GM18505 (cell line): ENCODE results near the gene SOWAHB.
A peak's percentile ranks its signal among the peaks of the same experiment; 100 is the strongest.

Experiments used
- ATAC-seq: cut with Tn5 transposase; IDR thresholded peaks from one replicate; pipeline ENCODE4 v1.9.1; 2021; ENCODE audit not compliant: unreplicated experiment
- POLR2A ChIP-seq: IDR thresholded peaks from 4 replicates; pipeline ENCODE4 v1.6.1; 2011; ENCODE audit warnings: borderline replicate concordance; ENCODE audit not compliant: insufficient read depth, insufficient read length; ENCODE audit errors: extremely low read depth

SOWAHB gene, protein sequence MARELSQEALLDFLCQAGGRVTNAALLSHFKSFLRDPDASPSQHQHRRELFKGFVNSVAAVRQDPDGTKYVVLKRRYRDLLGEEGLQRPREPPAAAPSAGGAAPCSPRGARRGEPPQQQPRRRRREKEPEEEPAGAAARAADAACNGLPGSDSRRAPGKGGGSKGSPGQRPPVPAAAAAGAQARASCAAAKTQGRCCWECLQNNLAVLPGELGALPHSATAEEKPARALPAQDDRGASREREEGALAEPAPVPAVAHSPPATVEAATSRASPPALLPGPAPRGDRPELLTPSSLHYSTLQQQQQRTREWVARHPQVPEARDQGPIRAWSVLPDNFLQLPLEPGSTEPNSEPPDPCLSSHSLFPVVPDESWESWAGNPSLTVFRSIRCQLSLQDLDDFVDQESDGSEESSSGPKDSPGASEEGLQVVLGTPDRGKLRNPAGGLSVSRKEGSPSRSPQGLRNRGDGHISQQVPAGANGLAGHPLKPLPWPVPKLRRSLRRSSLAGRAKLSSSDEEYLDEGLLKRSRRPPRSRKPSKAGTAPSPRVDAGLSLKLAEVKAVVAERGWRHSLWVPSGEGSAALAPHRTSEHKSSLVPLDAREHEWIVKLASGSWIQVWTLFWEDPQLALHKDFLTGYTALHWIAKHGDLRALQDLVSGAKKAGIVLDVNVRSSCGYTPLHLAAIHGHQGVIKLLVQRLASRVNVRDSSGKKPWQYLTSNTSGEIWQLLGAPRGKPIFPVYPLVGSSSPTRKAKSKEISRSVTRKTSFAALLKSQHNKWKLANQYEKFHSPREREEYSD

DNA sequence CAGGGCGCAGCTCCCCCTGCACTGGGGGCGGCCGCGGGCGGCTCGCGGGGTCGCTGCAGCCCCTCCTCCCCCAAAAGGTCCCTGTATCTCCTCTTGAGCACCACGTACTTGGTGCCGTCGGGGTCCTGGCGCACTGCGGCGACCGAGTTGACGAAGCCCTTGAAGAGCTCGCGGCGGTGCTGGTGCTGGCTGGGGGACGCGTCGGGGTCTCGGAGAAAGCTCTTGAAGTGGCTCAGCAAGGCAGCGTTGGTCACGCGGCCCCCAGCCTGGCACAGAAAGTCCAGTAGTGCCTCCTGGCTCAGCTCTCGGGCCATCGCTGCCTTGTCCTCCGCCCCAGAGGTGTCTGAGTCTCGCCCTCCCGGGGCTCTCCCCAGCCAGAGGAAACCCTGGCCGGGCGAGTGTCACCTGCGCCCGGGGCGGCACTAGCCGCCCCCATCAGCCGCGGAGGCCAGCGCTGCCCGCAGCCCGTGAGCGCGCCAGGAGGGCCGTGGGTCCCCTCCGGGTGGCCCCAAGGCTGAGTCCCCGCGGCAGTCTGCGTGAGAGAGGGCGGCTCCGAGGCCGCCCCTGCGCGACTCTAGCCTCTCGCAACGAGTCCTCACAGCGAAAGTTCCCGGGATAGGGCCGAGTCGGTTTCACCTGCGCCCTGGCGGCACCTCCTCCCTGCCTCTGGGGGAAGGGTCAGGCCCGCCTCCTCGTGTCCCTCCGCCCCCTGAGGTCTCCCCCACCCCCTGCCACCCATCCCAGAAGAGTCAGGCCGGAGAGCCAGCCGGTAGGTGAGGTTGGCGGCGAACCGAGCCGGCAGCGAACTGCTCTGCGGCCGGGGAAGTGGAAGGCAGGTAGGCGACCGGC lies at the start of gene SOWAHB:
Gene SOWAHB, minus strand, starts transcription at position 609 of the 849 bp plus-strand sequence. Its CDS starts 295 bp downstream, at position 314.
- no peak for TF ChIP-seq POLR2A
- ATAC-seq, result peak; percentile 41

DNA sequence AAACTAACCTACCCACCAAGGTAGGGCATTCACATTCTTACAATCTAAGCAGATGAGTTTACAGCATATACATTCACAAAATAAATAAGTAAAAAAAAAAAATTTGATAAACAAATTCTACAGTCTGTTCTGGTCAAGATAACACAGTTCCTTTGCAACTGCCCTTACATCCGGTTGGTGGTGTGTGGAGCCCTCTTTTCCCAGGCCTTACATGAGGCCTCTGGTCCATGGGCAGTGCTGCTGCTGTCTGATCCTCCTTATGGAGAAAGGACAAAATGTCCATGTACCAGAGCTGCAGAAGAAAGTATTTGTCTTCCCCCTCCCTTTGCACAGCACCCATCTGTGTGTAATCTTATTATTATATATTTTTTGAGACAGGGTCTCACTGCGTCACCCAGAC lies 49.4 kb upstream of the SOWAHB start:
- no peak for TF ChIP-seq POLR2A
- ATAC-seq, result no peak

DNA sequence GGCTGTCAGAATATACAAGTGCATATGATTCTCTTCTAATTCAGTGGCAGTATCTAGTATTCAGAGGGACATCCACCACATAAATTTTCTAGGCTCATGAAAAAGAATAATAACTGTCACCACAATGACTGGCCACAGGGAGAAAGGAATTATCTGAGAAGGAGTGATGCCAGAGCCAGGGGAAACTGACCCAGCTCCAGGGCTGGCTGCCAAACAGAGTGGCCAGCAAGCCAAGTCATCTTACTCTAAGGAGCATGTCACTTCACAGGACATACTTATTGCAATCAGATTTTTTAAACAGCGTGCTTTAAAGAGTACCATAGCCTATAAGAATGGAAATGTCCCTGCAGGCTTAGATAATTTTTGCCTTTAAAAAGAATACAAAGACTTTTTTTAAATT lies 45.8 kb upstream of the SOWAHB start:
- TF ChIP-seq POLR2A, result no peak
- ATAC-seq, result no peak

DNA sequence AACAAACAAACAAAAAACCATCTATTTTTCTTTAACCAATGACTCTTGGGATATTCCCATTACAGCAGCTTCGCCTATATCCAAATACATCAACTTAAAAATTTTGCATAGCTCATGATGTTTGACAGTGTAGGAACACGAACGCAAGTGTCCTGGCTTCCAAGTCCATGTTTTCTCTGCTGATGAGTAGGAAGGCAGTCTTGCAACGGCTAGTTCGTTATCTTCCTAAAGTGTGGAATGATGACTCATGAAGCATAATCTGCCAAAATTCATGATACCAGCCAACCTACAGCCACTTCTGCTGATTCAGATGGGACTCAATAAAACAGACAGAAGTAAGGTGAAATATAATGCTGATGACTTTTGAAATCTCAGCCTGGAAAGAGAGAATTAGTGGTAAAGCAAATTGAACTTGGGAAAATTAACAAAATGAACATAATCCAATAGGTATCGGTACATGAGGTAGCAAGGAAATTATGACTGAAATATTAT lies 45.2 kb upstream of the SOWAHB start:
- no peak for TF ChIP-seq POLR2A
- ATAC-seq, result no peak

DNA sequence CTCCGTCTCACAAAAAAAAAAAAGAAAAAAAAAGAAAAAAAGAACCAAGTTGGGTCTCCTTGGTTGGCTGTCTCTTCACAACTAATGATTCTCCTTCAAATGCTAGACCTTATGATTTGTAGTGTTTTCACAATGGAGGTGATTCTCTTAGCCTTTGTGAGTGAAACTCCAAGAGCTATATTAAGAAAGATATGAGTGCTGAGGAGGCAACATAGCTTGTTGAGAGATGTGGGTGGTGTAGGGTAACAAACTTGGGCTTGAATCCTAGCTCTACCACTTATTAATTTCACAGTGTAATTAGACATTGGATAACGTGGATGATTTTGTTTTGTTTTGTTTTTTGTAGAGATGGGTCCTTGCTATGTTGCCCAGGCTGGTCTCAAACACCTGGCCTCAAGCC lies 41.2 kb upstream of the SOWAHB start:
- ATAC-seq, result no peak
- no peak for TF ChIP-seq POLR2A

DNA sequence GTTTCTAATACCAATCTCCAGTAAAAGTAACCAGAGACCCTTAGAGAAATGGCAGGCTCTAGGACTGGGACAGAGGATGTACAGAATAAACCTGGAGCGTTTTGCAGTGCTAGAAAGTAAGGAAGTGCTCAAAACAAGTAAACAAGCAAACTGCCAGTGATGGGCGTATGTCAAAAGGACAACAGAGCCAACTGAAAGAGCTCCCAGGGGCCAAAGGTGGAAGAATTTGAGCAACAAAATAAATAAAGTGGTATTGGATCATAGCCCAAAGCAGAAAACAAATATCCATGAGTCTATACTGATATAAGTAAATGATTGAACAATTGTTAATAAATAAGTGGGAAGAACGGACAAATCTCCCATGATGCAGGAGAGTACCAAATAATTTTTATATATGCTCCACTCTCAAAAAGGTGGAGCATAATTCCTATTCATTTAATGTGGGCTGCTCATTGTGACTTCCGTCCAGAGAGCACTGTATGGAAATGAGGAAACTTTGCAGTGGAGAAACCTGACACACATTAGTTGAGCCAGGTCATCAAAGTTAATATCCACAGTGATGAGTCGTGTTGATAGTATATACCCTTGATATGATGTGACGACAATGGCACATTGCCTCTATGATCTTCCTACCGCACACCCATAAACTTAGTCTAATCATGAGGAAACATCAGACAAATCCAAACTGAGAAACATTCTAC lies 33.8 kb upstream of the SOWAHB start:
- no peak for ATAC-seq
- TF ChIP-seq POLR2A, result no peak

DNA sequence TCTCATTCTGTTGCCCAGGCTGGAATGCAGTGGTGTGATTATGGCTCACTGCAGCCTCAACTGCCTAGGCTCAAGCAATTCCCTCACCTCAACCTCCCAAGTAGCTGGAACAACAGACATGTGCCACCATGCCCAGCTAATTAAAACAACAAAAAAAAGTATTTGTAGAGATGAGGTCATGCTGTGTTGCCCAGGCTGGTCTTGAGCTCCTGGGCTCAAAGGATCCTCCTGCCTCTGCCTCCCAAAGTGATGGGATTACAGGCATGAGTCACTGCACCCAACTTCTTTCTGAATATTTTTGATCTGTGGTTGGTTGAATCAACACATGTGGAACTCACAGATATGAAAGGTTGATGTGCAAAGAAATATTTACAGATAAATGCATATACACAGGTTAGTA lies 33.1 kb upstream of the SOWAHB start:
- TF ChIP-seq POLR2A, result no peak
- no peak for ATAC-seq

DNA sequence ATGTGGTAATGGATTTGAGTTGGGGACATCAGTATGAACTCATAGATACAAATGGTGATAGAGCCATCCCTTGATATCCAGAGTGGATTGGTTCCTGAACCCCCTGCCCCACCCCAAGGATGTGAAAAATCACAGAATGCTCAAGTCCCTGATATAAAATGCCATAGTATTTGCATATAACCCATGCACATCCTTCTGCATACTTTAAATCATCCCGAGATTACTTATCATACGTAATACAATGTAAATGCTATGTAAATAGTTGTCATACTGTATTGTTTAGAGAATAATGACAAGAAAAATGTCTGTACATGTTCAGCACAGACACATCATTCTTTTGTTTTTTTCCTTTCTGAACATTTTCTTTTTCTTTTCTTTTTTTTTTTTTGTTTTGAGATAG lies 32.7 kb upstream of the SOWAHB start:
- no peak for ATAC-seq
- no peak for TF ChIP-seq POLR2A

DNA sequence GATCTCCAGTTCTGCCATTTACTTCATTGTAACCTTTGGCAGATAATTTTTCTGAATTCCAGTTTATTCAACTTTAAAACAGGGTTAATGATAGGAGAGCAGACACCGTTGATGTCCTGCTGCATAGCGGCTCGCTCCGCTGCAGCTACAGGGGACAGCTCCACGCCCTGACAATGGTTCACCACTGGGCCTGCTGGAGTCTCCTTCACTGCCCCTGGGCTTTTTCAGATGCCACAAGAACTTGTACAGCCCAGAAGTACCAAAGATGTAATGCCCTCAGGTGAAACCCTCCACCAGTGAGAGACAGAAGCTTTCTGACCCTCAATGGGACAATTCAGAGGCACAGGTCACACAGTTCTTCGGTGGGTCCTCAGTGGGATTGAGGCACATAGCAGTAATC lies 28.9 kb upstream of the SOWAHB start:
- no peak for TF ChIP-seq POLR2A
- no peak for ATAC-seq

DNA sequence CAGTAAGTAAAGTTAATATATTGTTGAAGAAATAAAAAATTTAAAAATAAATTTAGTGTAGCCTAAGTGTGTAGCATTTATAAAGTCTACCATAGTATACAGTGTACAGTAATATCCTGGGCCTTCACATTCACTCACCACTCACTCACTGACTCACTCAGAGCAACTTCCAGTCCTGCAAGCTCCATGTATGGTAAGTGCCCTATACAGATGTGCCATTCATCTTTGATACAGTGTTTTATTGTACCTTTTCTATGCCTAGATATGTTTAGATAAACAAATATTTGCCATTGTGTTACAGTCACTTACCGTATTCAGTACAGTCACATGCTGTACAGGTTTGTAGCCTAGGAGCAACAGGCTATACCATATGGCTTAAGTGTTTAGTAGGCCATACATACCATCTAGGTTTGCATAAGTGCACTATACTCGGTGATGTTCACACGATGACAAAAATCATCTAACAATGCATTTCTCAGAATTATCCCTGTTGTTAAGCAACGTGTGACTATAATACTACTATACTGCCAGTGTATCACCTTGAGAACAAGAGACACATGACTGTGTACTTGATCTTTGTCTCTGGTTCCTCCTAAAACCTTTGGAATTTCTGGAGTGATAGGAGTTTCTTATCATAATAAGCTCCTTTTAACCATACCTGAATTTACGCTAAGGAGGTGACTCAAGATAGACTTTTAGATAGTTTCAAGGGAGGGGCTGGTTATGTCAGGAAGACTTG lies 25.8 kb upstream of the SOWAHB start:
- no peak for ATAC-seq
- TF ChIP-seq POLR2A, result no peak

DNA sequence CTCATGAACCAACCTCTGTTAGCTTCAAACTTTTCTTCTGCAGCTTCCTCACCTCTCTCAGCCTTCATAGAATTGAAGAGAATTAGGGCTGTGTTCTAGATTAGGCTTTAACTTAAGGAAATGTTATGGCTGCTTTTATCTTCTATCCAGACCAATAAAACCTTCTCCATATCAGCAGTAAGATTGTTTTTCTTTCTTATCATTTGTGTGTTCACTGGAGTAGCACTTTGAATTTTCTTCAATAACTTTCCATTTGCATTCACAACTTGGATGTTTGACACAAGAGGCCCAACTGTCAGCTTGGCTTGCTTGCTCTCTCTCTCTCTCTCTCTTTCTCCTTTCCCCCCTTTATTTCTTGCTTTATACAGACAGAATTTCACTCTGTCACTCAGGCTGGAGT lies 22.8 kb upstream of the SOWAHB start:
- no peak for ATAC-seq
- no peak for TF ChIP-seq POLR2A

DNA sequence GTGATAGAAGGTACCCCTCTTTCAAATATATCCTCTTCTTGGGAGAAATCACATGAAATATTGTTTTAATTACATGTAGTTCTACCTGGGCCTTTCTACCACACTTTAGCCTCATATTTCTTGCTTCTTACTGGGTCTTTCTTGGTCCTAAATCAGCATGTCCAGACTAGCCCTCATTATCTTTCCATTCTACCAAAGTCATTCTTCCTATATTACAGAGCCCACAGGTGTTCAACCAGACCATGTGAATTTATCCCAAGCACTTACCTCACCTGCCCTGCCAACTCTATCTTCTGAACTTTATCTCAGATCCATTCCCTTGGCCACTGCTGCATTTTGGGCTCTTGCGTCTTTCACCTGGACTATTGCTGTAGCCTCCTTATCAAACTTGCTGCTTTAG lies 11.8 kb upstream of the SOWAHB start:
- ATAC-seq, result no peak
- TF ChIP-seq POLR2A, result no peak
